ENCODE data around the gene FADS1. TPM values are rescaled to one million over a fixed set of nuclear protein-coding genes. Genes with fewer than 3 reads are reported as not detected.

Gene FADS1
- polyA plus RNA-seq, 4 donors: 38.1 to 47.0 (median 41.5) TPM

GRCh38 chr11:61779666-61780525, 36.9 kb downstream of the FADS1 start:
- DNase-seq (ENCODE audit: low read depth in 4 of 4, low spot score in 3 of 4): no peak

GRCh38 chr11:61778920-61779650, 37.7 kb downstream of the FADS1 start:
- DNase-seq (ENCODE audit: low read depth in 4 of 4, low spot score in 3 of 4): no peak

GRCh38 chr11:61778357-61778886, 38.4 kb downstream of the FADS1 start:
- no peak for DNase-seq (ENCODE audit: low read depth in 4 of 4, low spot score in 3 of 4)

GRCh38 chr11:61777234-61778090, 39.3 kb downstream of the FADS1 start:
- no peak for DNase-seq (ENCODE audit: low read depth in 4 of 4, low spot score in 3 of 4)

- DNase-seq (ENCODE audit: low read depth in 4 of 4, low spot score in 3 of 4): no peak
Observed at GRCh38 chr11:61776561-61777075, 40.2 kb downstream of the FADS1 start.

- no peak for DNase-seq (ENCODE audit: low read depth in 4 of 4, low spot score in 3 of 4)
Observed at GRCh38 chr11:61775606-61776554, 40.9 kb downstream of the FADS1 start.

GRCh38 chr11:61775106-61775505, 41.7 kb downstream of the FADS1 start:
- DNase-seq (ENCODE audit: low read depth in 4 of 4, low spot score in 3 of 4): no peak

GRCh38 chr11:61774411-61774810, 42.4 kb downstream of the FADS1 start:
- DNase-seq (ENCODE audit: low read depth in 4 of 4, low spot score in 3 of 4): no peak

GRCh38 chr11:61773809-61774208, 43.0 kb downstream of the FADS1 start:
- DNase-seq (ENCODE audit: low read depth in 4 of 4, low spot score in 3 of 4): no peak

- no peak for DNase-seq (ENCODE audit: low read depth in 4 of 4, low spot score in 3 of 4)
Observed at GRCh38 chr11:61773356-61773755, 43.4 kb downstream of the FADS1 start.

- DNase-seq (ENCODE audit: low read depth in 4 of 4, low spot score in 3 of 4): no peak
Observed at GRCh38 chr11:61771985-61772455, 44.8 kb downstream of the FADS1 start.

- DNase-seq (ENCODE audit: low read depth in 4 of 4, low spot score in 3 of 4): no peak
Observed at GRCh38 chr11:61771195-61771894, 45.5 kb downstream of the FADS1 start.

GRCh38 chr11:61769946-61770683, 46.7 kb downstream of the FADS1 start:
- DNase-seq (ENCODE audit: low read depth in 4 of 4, low spot score in 3 of 4): no peak

- DNase-seq (ENCODE audit: low read depth in 4 of 4, low spot score in 3 of 4): no peak
Observed at GRCh38 chr11:61769169-61769920, 47.5 kb downstream of the FADS1 start.

- no peak for DNase-seq (ENCODE audit: low read depth in 4 of 4, low spot score in 3 of 4)
Observed at GRCh38 chr11:61768376-61769076, 48.3 kb downstream of the FADS1 start.

- DNase-seq (ENCODE audit: low read depth in 4 of 4, low spot score in 3 of 4): no peak
Observed at GRCh38 chr11:61766353-61766841, 50.4 kb downstream of the FADS1 start.

Measured in right renal pelvis (tissue), 4 donors.